Tibial nerve (tissue), 4 donors: ENCODE measurements around the gene GABRE. TPM values are rescaled to one million over a fixed set of nuclear protein-coding genes. Genes with fewer than 3 reads are reported as not detected.

Source experiments
- DNase-seq, 2 donors: peaks; one replicate each; pipeline ENCODE4 v3.0.0-alpha.2; 2019; ENCODE audit warnings: low spot score in 2 of 2
- H3K27ac ChIP-seq, 4 donors: fragments of 200-600 bp; sonication (generic) in 3 of 4; one replicate each; pipeline ENCODE4 v1.5.1; 2017 to 2019; ENCODE audit warnings: mild to moderate bottlenecking in 1 of 4
- H3K27me3 ChIP-seq, 2 donors: fragments of 200-600 bp; sonication (generic) in 1 of 2; one replicate each; pipeline versions ENCODE4 v1.5.1 to v1.6.0; 2017 to 2019
- H3K36me3 ChIP-seq, 3 donors: fragments of 200-600 bp; sonication (generic); one replicate each; pipeline ENCODE4 v1.5.1; 2018 to 2019
- H3K4me1 ChIP-seq, 4 donors: fragments of 200-600 bp; sonication (generic) in 3 of 4; one replicate each; pipeline ENCODE4 v1.5.1; 2017 to 2019
- H3K4me3 ChIP-seq, 4 donors: fragments of 200-600 bp; sonication (generic) in 3 of 4; one replicate each; pipeline ENCODE4 v1.5.1; 2017 to 2019; ENCODE audit warnings: mild to moderate bottlenecking in 1 of 4, moderate library complexity in 1 of 4
- H3K9me3 ChIP-seq, 4 donors: fragments of 200-600 bp; sonication (generic) in 3 of 4; one replicate each; pipeline ENCODE4 v1.5.1; 2017 to 2019
- CTCF ChIP-seq, 5 experiments: fragments of 200-600 bp in 3 of 5; fragments of 450-650 bp in 2 of 5; sonication (generic) in 3 of 5; IDR thresholded peaks; one replicate each; pipeline ENCODE4 v1.5.1; 2016 to 2019; ENCODE audit warnings: antibody characterized with exemption in 5 of 5, mild to moderate bottlenecking in 3 of 5, moderate library complexity in 2 of 5
- EP300 ChIP-seq, 2 donors: sonication (generic); formaldehyde crosslinking; IDR thresholded peaks; one replicate each; pipeline ENCODE4 v1.6.1; 2017; ENCODE audit warnings: antibody characterized with exemption in 2 of 2, mild to moderate bottlenecking in 1 of 2
- POLR2A ChIP-seq, 2 donors: fragments of 450-650 bp; IDR thresholded peaks; one replicate each; pipeline ENCODE4 v1.6.1; 2017; ENCODE audit warnings: antibody characterized with exemption in 2 of 2, mild to moderate bottlenecking in 2 of 2, moderate library complexity in 2 of 2
- WGBS, 2 donors: methylation state at CpG; one replicate each; pipeline ENCODE4 v1.1.5; 2018; 5-methylcytosine and 5-hydroxymethylcytosine counted together
- total RNA-seq, 4 donors: library from RNA; depleted of rRNA; stranded (reverse); fragments of >200 nt; gene quantifications; one replicate each; pipeline ENCODE4 v1.1.0, GENCODE V29; 2016

The GABRE gene
- total RNA-seq, 4 donors from 2014 or later: 14.5 to 84.6 (median 41.4) TPM

- Histone ChIP-seq H3K9me3 (no peaks in the 10 kb centered on the region), H3K36me3 (peaks cover 0 to 39% (median 0%) of the 10 kb centered on the region in 3 donors), H3K4me1 (no peaks in the 10 kb centered on the region), H3K4me3 (no peak overlapping the region), H3K27me3 (no peaks in the 10 kb centered on the region), H3K27ac (no peak overlapping the region)
- WGBS, 2 donors: 92 to 93% methylated on average over 15 of the region's 15 CpGs
- no peak for DNase-seq
- TF ChIP-seq EP300 (IDR thresholded peaks at IDR 0.05) (no peak), POLR2A (IDR thresholded peaks at IDR 0.05) (no peak), CTCF (IDR thresholded peaks at IDR 0.05) (no peak)
These were observed 19.7 kb downstream of the GABRE start for GRCh38 chrX:151954730-151955129.

- Histone ChIP-seq H3K27ac (no peak overlapping the region), H3K27me3 (no peaks in the 10 kb centered on the region), H3K4me1 (no peaks in the 10 kb centered on the region), H3K4me3 (no peak overlapping the region), H3K36me3 (no peaks in the 10 kb centered on the region), H3K9me3 (no peaks in the 10 kb centered on the region)
- TF ChIP-seq EP300 (IDR thresholded peaks at IDR 0.05): no peak
- no peak for TF ChIP-seq POLR2A (IDR thresholded peaks at IDR 0.05)
- TF ChIP-seq CTCF (IDR thresholded peaks at IDR 0.05): no peak
- DNase-seq: no peak
These were observed 36.3 kb downstream of the GABRE start for GRCh38 chrX:151938172-151938571.

- Histone ChIP-seq H3K27me3 (no peaks in the 10 kb centered on the region), H3K27ac (no peak overlapping the region), H3K9me3 (no peaks in the 10 kb centered on the region), H3K4me3 (no peak overlapping the region), H3K4me1 (no peaks in the 10 kb centered on the region), H3K36me3 (no peaks in the 10 kb centered on the region)
- no peak for TF ChIP-seq POLR2A (IDR thresholded peaks at IDR 0.05)
- TF ChIP-seq CTCF (IDR thresholded peaks at IDR 0.05): no peak
- TF ChIP-seq EP300 (IDR thresholded peaks at IDR 0.05): no peak
- 90 to 93% methylated on average over 1 of the region's 1 CpG for WGBS, 2 donors
- no peak for DNase-seq
These were observed 39.1 kb downstream of the GABRE start for GRCh38 chrX:151935358-151935757.

- no peak for TF ChIP-seq EP300 (IDR thresholded peaks at IDR 0.05)
- no peak for TF ChIP-seq CTCF (IDR thresholded peaks at IDR 0.05)
- TF ChIP-seq POLR2A (IDR thresholded peaks at IDR 0.05): no peak
- DNase-seq: no peak
- H3K36me3 ChIP-seq: no peaks in the 10 kb centered on the region
- no peak overlapping the region for H3K4me3 ChIP-seq
- WGBS, 2 donors: 47 to 71% methylated on average over 4 of the region's 4 CpGs
- H3K27me3 ChIP-seq: no peaks in the 10 kb centered on the region
- H3K9me3 ChIP-seq: no peaks in the 10 kb centered on the region
- no peaks in the 10 kb centered on the region for H3K4me1 ChIP-seq
- no peak overlapping the region for H3K27ac ChIP-seq
These were observed 45.4 kb downstream of the GABRE start for GRCh38 chrX:151929126-151929525.

GRCh38 chrX:151923648-151924047, 50.8 kb downstream of the GABRE start:
- TF ChIP-seq CTCF (IDR thresholded peaks at IDR 0.05): no peak
- no peak for TF ChIP-seq POLR2A (IDR thresholded peaks at IDR 0.05)
- no peak for TF ChIP-seq EP300 (IDR thresholded peaks at IDR 0.05)
- no peaks in the 10 kb centered on the region for H3K36me3 ChIP-seq
- H3K4me1 ChIP-seq: no peaks in the 10 kb centered on the region
- no peak overlapping the region for H3K4me3 ChIP-seq
- H3K27me3 ChIP-seq: no peaks in the 10 kb centered on the region
- no peaks in the 10 kb centered on the region for H3K9me3 ChIP-seq
- H3K27ac ChIP-seq: no peak overlapping the region
- no peak for DNase-seq
- WGBS, 2 donors: 94 to 96% methylated on average over 6 of the region's 6 CpGs
